HUDEP-2 (cell line): ENCODE measurements around the gene PDCD5.
"Not testable (repeated sequence)": the region's sequence is repeated elsewhere in the genome, so short reads cannot be mapped to it uniquely, and the experiment has no call there.

ENCODE experiments used
- DNase-seq, 76 experiments: peaks; one replicate each; lab custom pipeline; 2025; ENCODE audit not compliant: unreplicated experiment in 76 of 76; lab: John Stamatoyannopoulos, UW

PDCD5 gene

DNA sequence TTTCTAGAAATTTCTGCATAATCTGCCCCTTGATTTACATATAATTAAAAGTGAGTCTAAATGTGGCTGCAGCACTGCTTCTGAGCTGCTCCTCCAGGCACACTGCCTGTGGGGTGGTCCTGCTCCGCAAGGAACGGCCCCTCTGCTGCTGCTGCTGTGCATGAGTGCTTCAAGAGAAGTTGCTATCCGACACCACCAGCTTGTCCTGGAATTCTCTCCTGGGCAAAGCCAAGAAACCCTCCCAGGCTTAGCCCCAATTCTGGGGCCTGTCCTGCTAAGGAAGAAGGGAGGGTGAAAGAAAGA is 7.5 kb upstream of the PDCD5 start:
- DNase-seq = no peak

DNA sequence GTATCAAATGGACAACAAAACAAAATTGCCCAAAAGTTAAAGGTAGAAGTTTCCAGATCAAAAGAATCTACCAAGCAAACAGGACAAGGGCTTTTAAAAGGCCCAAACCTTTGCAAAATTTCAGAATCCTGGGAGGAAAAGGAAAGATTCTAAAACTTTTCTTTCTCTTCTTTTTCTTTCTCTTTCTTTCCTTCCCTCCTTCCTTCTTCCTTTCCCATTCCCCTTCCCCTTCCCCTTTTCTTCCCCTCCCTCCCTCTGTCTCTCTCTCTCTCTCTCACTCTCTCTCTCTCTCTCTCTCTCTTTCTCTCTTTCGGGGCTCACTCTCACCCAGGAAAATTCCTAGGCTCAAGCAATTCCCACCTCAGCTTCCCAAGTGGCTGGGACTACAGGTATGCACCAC is 4.2 kb upstream of the PDCD5 start:
- no peak for DNase-seq

DNA sequence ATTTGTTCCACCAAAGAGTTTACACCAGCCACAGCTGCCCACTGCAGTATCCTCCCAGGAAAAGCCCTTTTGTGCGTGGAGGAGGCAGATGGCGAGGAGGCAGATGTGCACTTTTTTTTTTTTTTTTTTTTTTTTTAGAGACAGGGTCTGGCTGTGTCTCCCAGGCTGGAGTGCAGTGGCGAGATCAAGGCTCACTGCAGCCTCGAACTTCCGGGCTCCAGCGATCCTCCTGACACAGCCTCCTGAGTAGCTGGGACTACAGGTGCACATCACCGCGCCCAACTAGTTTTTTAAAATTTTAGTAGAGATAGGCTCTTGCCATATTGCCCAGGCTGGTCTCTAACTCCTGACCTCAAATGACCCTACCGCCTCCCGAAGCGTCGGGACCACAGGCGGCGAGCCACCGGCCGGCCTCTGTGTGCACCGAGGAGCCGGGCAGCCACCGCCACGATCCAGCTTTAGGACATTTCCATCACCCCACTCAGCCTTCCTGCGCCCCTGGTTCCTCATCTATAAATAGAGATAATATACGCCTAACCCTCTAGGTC is 563 bp upstream of the PDCD5 start:
- DNase-seq = peak in 2 of 76 experiments; percentile 36 to 48

DNA sequence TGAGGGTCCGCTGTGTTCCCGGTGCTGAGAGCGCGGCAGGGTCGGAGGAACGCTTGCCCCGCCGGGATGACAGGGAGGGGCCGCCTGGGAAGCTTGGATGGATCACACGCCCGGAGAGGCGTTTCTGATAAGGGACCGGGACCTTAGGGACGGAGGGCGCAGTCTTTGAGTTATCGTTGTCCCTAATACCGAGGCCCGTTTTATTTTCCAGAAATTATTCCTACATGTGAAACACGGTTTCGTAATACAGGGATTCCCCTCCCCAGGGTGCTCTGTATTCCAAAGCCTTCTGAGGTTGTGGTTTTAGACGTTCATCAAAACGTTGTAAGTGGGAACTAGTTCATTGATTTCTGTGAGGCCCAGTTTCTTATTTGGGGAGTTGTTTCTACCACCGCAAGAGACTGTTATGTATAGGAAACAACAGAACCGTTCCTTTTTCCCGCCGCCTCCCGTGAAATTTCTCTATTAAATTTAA is 752 bp downstream of the PDCD5 start:
- peak in 13 of 76 experiments; percentile 7 to 69 (median 35) for DNase-seq

DNA sequence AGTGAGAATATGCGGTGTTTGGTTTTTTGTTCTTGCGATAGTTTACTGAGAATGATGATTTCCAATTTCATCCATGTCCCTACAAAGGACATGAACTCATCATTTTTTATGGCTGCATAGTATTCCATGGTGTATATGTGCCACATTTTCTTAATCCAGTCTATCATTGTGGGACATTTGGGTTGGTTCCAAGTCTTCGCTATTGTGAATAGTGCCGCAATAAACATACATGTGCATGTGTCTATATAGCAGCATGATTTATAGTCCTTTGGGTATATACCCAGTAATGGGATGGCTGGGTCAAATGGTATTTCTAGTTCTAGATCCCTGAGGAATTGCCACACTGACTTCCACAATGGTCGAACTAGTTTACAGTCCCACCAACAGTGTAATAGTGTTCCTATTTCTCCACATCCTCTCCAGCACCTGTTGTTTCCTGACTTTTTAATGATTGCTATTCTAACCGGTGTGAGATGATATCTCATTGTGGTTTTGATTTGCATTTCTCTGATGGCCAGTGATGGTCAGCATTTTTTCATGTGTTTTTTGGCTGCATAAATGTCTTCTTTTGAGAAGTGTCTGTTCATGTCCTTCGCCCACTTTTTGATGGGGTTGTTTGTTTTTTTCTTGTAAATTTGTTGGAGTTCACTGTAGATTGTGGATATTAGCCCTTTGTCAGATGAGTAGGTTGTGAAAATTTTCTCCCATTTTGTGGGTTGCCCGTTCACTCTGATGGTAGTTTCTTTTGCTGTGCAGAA is 6.9 kb downstream of the PDCD5 start:
- DNase-seq = not testable (repeated sequence)

DNA sequence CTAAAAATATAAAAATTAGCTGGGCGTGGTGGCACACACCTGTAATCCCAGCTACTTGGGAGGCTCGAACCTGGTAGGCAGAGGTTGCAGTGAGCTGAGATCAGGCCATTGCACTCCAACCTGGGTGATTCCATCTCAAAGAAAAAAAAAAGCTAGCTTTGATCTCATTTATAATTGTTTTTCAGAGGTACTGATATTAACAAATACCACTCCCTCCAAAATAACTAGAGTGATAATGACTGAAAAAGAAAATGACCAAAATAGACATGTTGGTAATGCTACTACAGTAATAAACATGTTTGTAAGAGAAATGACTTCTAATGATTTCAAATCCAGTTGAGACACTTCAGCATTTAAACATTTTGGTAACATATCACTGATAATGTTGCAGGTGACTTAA is 13.0 kb downstream of the PDCD5 start:
- DNase-seq = no peak

DNA sequence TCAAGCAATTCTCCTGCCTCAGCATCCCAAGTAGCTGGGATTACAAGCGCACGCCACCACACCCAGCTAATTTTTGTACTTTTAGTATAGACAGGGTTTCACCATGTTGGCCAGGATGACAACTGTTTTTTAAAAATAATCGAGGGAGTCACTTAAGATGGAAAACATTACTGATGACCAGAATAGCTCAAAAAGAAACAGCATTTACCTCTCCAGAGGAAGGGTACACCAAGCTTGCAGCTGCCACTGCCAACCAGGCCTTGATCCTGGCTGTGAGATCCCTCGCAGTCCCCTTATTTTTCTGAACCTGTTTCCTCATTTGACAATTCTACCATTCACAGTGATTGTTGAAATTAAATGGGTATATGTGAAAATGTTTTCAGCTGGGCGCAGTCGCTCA is 14.5 kb downstream of the PDCD5 start:
- no peak for DNase-seq

DNA sequence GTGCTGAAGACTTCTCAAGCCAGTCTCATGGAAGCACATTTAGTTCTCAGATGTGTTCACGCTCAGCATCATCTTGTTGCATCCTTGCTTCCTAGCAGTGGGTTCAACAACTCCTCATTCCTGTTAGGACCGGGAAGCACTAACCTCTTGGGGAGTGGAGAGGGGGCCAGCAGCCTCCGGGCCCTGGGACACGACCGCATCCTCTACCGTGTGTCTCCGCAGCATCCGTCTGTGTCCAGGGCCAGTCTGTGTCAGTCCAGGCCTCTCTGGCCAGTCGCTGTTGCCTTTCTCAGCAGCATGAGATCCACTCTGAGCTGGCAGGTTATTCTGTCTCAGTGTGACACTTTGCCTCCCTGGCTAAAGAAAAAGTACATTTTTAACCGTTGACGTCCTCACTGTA is 17.0 kb downstream of the PDCD5 start:
- DNase-seq = no peak

DNA sequence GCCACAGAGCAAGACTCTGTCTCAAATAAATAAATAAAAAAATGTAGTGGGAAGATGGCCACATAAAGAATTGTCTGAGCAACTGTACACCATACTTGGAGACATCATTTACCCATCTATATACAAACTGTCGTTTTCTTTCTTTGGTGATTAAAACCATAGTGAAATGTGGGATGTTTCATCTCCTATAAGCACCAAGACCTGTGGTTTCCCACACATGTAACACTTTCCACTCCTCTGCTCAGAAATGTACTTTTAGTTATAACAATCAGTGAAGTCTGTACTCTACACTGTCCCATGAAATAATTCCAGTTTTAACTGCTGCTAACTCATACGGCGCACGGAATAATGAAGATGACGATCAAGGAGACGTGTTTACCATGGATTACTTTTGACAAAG is 18.3 kb downstream of the PDCD5 start:
- DNase-seq = no peak

DNA sequence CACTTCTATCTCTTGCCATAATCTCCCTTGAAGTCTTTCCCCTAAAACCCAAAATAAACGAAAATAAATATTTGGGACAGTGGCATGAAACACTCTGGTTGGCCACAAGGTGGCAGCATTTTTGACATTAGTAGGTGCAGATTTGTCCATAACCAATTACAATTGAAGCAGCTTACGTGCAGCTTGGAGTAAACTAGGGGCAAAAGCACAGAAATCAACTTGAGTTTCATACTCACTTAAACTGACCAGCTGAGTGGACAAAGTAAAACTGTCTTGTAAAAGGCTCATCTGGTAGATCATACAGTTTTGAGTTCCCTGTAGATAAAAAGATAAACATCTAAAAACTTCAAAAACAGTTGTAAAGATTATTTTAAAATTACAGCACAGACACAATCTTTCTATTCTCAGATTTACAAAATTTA is 18.8 kb downstream of the PDCD5 start:
- peak in 41 of 76 experiments; percentile 2 to 66 (median 41) for DNase-seq

DNA sequence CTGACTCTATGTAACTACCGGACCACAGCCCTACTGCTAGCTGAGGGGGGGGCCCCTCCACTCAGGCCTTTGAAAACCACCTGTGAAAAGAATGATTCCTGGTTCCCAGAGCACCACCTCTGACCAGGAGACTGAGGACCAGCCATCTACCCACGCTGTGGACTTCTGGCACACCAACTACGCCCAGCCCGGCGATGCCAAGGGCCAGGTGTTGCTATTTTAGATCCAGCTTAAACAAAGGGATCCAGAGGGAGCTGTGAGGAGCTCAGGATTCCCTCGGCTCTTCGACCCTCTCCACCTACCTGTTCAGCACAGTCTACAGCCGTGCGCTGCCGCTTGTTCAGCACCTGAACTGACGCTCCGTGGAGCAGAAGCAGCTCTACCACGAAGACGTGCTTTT is 23.0 kb downstream of the PDCD5 start:
- no peak for DNase-seq

DNA sequence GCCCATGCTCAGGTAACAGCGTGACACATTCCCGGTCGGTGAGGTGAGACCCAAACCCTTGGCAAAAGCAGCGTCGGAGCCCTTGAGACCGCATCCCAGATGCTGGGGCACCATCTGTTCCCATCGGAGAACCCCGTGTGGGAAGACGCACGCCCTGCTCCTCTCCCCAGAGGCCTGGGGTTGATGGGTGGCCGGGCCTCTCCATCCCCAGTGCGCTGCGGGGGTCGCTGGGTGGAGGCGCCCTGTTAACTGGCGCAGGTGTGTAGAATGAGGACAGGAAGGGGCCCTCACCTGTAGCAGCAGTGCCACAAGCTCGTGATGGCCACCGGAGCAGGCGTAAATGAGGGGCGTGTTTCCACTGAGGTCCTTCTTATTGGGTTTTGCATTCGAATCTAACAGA is 24.6 kb downstream of the PDCD5 start:
- no peak for DNase-seq

DNA sequence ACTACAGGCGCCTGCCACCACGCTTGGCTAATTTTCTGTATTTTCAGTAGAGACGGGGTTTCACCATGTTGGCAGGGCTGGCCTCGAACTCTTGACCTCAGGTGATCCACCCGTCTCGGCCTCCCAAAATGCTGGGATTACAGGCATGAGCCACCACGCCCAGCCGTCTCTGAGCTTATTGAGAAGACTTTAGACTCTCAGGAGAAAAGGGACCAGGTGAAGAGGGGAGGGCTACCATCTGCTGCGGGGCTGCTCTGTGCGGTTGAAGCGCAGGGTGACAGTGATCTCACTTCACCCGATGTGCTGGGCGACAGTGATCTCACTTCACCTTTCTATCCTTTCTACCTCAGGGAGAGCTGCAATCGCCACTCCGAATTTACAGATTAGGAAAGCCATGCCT is 25.3 kb downstream of the PDCD5 start:
- no peak for DNase-seq

DNA sequence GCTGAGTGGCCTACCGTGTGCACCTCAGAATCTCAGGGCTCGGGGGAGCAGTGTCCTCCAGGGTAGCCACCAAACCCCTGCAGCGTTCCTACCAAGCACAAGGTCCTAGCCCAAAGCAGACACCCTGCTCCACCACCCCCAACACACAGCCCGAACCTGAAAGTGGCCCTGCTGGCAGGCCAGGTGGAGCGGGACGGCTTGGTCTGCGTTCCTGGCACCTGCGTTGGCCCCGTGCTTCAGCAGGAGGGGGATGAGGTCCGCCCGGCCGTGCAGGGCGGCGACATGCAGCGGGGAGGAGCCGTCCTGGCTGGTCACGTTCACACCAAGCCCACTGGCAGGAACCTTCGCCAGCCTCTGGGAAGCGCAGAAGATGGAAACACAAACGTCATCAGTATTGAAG is 26.5 kb downstream of the PDCD5 start:
- no peak for DNase-seq

DNA sequence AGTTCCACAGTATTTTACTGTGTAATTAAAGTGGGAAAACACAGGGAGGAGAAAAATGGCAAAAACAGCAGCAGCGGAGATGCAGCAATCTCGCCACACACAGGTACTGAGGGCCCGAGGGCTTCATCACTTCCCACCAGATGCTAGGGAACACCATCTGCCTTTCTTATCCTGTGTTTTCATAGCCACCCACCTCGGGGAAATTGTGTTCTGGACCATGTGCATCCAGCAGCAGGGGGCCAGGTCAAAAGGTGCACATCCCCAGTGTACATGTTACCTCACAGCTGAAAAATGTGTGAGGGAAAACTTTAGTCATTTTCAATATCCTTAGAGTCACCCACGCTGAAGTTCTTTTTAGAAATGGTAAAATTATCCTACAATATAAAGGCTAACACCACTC is 30.2 kb downstream of the PDCD5 start:
- no peak for DNase-seq

DNA sequence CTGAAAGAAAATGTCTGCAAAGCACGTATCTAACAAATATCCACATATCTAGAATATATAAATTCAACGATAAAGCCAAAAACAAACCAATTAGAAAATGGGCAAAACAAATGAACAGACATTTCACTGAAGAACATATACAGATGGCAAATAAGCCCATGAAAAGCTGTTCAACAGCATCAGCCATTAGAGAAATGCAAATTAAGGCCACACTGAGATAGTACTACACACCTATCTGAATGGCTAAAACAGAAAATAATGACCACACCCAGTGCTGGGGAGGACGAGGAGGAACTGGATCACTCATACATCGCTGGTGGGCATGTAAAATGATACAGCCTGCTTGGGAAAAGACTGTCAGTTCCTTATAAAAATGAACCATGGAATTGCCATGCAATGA is 32.0 kb downstream of the PDCD5 start:
- DNase-seq = no peak

DNA sequence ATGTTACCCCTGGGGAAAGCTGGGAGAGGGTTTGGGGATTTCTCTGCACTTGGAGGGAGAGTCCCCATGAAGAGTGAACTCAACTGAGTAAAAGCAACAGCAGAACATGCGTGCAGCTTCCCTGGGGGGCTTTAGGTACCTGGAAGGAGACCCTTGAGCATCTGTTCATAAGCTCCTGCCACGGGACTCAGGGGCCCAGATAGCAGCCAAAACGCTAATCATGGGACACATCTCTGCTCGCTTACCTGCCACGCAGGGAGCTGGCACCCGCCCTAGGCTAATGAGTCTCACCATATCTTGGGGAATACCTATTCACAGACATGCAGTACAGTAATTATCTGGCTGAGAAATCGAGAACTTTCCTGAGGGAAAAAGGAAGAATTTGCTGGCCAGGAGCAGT is 33.9 kb downstream of the PDCD5 start:
- no peak for DNase-seq

DNA sequence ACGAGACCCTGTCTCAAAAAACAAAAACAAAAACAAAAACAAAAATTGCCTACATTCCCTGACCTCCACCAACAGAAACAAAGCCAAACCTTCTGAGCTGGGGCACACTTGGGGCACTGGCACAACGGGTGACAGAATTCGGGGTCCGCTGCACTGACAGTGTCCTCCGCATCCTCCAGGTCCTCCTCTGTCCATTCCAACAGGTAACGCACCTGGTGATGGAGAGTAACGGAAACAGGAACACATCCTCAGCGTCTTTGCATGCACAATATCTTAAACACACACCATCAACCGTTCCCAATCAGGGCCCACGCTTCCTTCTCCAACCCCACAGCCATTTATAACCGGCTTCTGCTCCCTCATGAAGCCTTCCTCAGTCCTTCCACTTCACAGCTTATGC is 34.6 kb downstream of the PDCD5 start:
- no peak for DNase-seq

DNA sequence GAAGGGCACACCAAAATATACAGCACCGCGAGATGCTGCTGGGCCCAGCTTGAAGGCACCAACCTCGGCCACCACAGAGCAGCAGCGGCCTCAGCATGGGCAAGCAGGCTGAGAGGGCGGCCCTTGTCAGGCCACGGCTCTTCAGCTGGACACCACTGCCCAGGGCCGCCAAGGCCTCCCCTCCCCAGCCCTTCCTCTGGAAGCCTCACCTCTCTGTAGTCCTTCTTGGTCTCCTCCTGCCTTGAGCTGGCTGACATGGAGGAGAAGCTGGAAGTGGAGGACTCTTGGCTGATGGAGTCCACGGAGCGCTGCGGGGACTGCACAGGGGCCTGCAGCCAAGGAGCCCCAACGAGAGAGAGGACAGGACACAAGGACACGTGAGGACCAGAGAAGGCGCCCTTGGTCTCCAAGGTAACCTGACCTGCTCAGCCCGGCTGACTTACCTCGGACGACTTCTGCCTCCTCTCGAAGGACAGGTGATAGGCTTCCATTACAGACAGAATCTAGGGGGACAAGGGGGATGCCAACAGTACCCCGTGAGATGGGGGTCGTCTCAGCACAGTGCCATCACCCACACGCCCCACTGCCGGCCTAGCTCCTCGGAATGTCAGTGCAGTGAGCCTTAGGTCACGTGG is 38.2 kb downstream of the PDCD5 start:
- no peak for DNase-seq

DNA sequence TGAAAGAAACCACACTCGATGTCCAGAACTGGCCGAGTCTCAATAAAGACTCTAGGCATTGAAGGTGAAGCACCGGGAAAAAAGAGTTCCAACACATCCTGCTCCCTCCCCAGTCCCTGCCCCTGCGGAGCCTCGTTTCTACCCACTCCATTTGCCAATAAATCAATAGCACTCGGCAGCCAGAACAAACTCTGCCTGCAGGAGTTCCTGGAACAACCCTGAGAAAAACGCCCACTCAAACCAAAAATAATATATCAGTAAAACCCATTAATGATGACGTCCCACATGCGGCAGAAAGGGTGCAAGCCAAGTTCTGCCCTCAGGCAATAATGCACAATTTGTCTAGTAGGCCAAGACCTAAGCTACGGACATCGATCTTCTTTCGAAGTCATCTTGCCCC is 41.0 kb downstream of the PDCD5 start:
- DNase-seq = no peak

DNA sequence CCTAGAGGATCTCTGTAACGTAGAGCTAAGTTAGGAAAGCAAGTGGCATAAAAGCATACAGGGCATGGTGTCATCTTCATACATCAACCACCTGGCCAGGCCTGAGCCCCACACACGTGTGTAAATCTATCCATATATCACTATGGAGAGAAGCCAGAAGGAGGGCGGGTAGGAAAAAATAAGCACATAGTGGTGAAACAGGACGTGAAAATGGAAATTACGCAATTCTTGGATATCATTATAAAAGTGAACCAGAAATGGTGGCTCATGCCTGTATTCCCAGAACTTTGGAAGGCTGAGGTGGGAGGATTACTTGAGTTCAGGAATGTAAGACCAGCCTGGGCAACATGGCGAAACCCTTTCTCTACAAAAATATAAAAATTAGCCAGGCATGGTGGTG is 43.4 kb downstream of the PDCD5 start:
- no peak for DNase-seq

DNA sequence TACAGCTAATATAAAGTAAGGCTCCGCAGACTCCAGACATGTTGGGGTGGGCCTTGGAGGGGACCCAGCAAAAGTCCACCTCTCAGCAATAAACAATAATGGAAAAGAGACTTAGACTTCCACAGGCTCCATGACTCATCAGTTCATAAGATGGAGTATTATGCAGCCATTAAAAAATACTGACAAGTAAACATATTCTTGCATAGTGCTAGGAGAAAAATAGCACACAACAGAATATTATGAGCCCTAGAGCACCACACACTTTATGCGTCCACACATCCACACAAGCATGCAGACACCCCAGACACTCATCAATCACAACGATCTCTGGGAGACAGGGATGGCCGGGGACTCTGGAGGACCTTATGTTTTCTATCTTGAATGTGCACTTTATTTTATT is 46.0 kb downstream of the PDCD5 start:
- no peak for DNase-seq
